IPS DF 6.9 (cell line): ENCODE data around the gene TNFSF13B.
"Not testable (repeated sequence)": the region's sequence is repeated elsewhere in the genome, so short reads cannot be mapped to it uniquely, and the experiment has no call there.

Experiments used
- DNase-seq: peaks from one replicate; pipeline ENCODE4 v3.0.0-alpha.2; 2013; ENCODE audit warnings: low read depth, low spot score
- H3K27ac ChIP-seq: one replicate; pipeline ENCODE4 v1.5.1; 2013; ENCODE audit warnings: low read length, control low read depth
- H3K27me3 ChIP-seq: 2 replicates; pipeline ENCODE4 v1.6.1; 2013; ENCODE audit warnings: mild to moderate bottlenecking, low read length; ENCODE audit not compliant: control insufficient read depth, insufficient read depth
- H3K36me3 ChIP-seq: 2 replicates; pipeline ENCODE4 v1.6.1; 2013; ENCODE audit warnings: low read length; ENCODE audit not compliant: control insufficient read depth, insufficient read depth
- H3K4me1 ChIP-seq: 2 replicates; pipeline ENCODE4 v1.6.1; 2013; ENCODE audit warnings: low read length; ENCODE audit not compliant: control insufficient read depth, insufficient read depth
- H3K4me3 ChIP-seq: 2 replicates; pipeline ENCODE4 v1.5.1; 2013; ENCODE audit warnings: mild to moderate bottlenecking, low read length
- H3K9me3 ChIP-seq: 2 replicates; pipeline ENCODE4 v1.6.1; 2013; ENCODE audit warnings: low read length, inconsistent platforms; ENCODE audit not compliant: control insufficient read depth, insufficient read depth
- WGBS: extraction: QIAGEN DNeasy Blood & Tissue Kit; methylation state at CpG from one replicate; pipeline ENCODE4 v1.1.7; 2013; ENCODE audit warnings: mixed read lengths, missing lambda C conversion rate; ENCODE audit not compliant: insufficient read length, insufficient coverage; 5-methylcytosine and 5-hydroxymethylcytosine counted together

TNFSF13B gene

DNA sequence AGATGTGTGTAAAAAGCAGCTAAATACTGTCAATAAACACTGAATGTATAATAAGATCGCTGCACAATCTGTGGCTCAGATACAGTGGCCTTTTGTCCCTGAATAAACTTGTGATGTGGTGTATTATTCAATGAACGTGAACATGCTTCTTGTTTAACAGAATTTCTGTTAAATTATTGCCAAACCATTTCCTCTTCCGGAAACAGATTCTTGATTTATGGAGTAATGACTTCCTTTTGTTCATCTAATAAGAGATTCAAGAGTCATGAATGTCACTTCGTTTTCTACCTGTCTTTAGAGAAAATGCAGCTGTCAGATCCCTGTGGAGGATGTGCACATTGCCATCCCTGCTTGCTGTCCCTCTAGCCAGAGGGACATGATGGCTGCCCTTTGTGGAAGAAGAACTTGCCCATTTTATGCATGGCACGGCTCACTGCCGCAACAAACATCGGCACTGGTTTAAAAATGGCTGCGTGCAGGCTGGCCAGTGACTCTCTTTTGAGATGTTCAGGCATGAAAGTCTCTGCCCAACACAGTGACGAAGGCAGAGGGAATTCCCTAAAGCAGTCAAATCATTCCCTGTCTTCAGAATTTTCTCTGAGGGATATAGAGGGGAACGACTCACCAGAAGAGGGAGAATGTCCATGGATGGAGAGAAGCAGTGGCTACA is 3.1 kb upstream of the TNFSF13B start:
- no peaks in the 10 kb centered on the region for H3K27me3 ChIP-seq
- no peak for DNase-seq
- no peak overlapping the region for H3K4me3 ChIP-seq
- H3K4me1 ChIP-seq, result peaks cover 1% of the 10 kb centered on the region; the same call in 1 of the 2 replicates
- WGBS, result no CpG with 5 or more reads among the region's 10 CpGs
- no peaks in the 10 kb centered on the region for H3K36me3 ChIP-seq
- no peaks in the 10 kb centered on the region for H3K9me3 ChIP-seq
- no peak overlapping the region for H3K27ac ChIP-seq

DNA sequence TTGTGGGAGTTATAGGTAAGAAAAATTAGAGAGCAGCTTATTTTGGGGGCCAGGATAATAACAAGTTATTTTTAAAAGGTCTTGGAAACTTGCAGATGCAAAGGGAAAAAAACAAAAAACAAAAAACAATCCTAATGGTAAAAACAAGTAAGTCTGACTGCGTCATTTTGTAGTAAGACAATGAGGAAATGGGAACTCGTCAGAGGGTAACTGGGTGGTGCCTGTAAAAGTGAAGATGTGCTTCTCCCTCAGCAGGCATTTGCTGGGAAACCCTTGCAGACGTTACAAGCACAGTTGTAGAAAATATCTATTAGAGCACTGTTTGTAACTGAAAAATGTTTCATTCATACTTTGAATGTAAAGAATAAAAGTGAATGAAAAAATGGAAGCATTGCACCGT is 2.2 kb upstream of the TNFSF13B start:
- WGBS, result no CpG with 5 or more reads among the region's 4 CpGs
- Histone ChIP-seq H3K4me3 (no peak overlapping the region), H3K27ac (no peak overlapping the region), H3K36me3 (no peaks in the 10 kb centered on the region), H3K4me1 (peaks cover 1% of the 10 kb centered on the region; the same call in 1 of the 2 replicates), H3K9me3 (no peaks in the 10 kb centered on the region), H3K27me3 (no peaks in the 10 kb centered on the region)
- no peak for DNase-seq

GRCh38 chr13:108267855-108268254 is 1.7 kb upstream of the TNFSF13B start:
- H3K4me3 ChIP-seq, result not testable (repeated sequence)

GRCh38 chr13:108268466-108269112 is 929 bp upstream of the TNFSF13B start:
- no CpG with 5 or more reads among the region's 4 CpGs for WGBS

More at GRCh38 chr13:108267855-108268254, 1.7 kb upstream of the TNFSF13B start:
- no CpG with 5 or more reads among the region's 3 CpGs for WGBS
- H3K27me3 ChIP-seq, H3K36me3 ChIP-seq, H3K27ac ChIP-seq, H3K9me3 ChIP-seq, DNase-seq, H3K4me1 ChIP-seq: not testable (repeated sequence)

DNA sequence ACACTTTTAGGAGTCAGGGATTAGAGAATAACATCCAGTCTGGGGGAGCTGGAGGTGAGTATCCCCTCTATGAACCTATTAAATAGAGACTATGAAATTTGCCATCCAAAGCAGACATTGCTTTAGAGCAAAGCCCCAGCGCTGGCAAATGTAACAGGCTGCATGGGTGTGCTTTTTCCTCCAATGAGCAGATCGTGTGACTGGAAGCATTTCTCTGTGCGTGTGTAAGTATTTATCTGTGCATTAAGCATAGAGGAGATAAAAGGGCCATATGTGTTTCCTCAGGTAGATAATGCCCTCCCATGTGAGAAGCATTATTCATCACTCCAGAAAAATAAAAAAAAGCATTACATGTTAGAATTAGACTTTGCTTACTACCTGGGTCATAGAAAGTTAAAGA is 924 bp downstream of the TNFSF13B start:
- Histone ChIP-seq H3K27me3 (no peaks in the 10 kb centered on the region), H3K27ac (no peak overlapping the region), H3K4me3 (no peak overlapping the region), H3K4me1 (peaks cover 1% of the 10 kb centered on the region; the same call in 1 of the 2 replicates), H3K9me3 (no peaks in the 10 kb centered on the region), H3K36me3 (no peaks in the 10 kb centered on the region)
- no peak for DNase-seq
- no CpG with 5 or more reads among the region's 3 CpGs for WGBS

More at GRCh38 chr13:108268466-108269112, 929 bp upstream of the TNFSF13B start:
- Histone ChIP-seq H3K9me3 (no peaks in the 10 kb centered on the region), H3K4me1 (peaks cover 1% of the 10 kb centered on the region; the same call in 1 of the 2 replicates), H3K27ac (no peak overlapping the region), H3K36me3 (no peaks in the 10 kb centered on the region), H3K4me3 (no peak overlapping the region), H3K27me3 (no peaks in the 10 kb centered on the region)
- no peak for DNase-seq

DNA sequence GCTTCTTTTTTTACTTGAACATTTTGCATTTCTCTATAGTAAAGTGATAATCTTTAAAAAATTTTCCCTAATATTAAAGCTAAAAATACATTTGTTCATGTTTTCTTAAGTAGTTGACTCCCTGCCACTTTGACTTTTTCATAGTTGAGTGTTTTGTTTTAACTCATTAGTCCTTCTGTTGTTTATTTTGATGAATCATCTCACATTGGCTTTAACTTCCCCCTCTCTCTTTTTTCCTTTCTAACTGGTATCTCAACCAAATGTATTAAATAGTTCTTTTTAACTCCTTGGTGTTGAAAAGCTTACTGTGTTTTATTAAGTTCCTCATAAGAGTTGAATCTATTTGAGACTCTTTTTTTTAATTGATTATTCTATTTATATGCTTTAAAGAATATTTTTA is 2.8 kb downstream of the TNFSF13B start:
- H3K27me3 ChIP-seq, result no peaks in the 10 kb centered on the region
- DNase-seq, result no peak
- H3K4me3 ChIP-seq, result no peak overlapping the region
- peaks cover 1% of the 10 kb centered on the region; the same call in 1 of the 2 replicates for H3K4me1 ChIP-seq
- no peaks in the 10 kb centered on the region for H3K9me3 ChIP-seq
- no peaks in the 10 kb centered on the region for H3K36me3 ChIP-seq
- no peak overlapping the region for H3K27ac ChIP-seq

GRCh38 chr13:108273429-108274118 is 4.1 kb downstream of the TNFSF13B start:
- WGBS, result no CpG with 5 or more reads among the region's 5 CpGs

DNA sequence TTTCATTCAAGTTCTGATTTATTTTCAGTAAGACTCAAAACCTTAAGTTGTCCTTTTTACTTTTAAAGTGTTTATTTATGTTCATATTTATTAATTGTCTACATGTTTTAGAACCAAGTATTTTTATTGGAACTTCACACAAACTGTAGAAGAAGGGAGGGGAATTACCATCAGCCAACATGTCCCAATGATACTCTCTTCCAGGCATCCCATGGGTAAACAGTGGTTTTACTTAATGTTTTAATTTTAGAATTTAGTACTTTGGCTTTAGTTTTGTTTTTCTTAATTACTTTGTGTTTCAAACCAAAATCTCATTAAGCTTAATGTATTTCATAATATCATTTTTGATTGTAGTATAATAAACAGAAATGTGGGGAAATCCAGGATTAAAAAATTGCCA is 5.2 kb downstream of the TNFSF13B start:
- peaks cover 5% of the 10 kb centered on the region for H3K4me1 ChIP-seq
- no peaks in the 10 kb centered on the region for H3K9me3 ChIP-seq
- H3K4me3 ChIP-seq, result no peak overlapping the region
- H3K27ac ChIP-seq, result no peak overlapping the region
- H3K27me3 ChIP-seq, result no peaks in the 10 kb centered on the region
- H3K36me3 ChIP-seq, result no peaks in the 10 kb centered on the region
- DNase-seq, result no peak

More at GRCh38 chr13:108273429-108274118, 4.1 kb downstream of the TNFSF13B start:
- Histone ChIP-seq H3K27me3 (no peaks in the 10 kb centered on the region), H3K4me3 (no peak overlapping the region), H3K36me3 (no peaks in the 10 kb centered on the region), H3K27ac (no peak overlapping the region), H3K9me3 (no peaks in the 10 kb centered on the region), H3K4me1 (peaks cover 1% of the 10 kb centered on the region; the same call in 1 of the 2 replicates)
- DNase-seq, result no peak

GRCh38 chr13:108276060-108276459 is 6.5 kb downstream of the TNFSF13B start:
- no peak for DNase-seq
- Histone ChIP-seq H3K4me3 (no peak overlapping the region), H3K4me1 (peaks cover 4% of the 10 kb centered on the region; the same call in 1 of the 2 replicates), H3K36me3 (no peaks in the 10 kb centered on the region), H3K27me3 (no peaks in the 10 kb centered on the region), H3K27ac (no peak overlapping the region), H3K9me3 (no peaks in the 10 kb centered on the region)
- no CpG with 5 or more reads among the region's 6 CpGs for WGBS

GRCh38 chr13:108278466-108278865 is 8.9 kb downstream of the TNFSF13B start:
- DNase-seq, result no peak
- Histone ChIP-seq H3K36me3 (no peaks in the 10 kb centered on the region), H3K4me3 (no peak overlapping the region), H3K9me3 (no peaks in the 10 kb centered on the region), H3K4me1 (peaks cover 4% of the 10 kb centered on the region; the same call in 1 of the 2 replicates), H3K27me3 (no peaks in the 10 kb centered on the region), H3K27ac (no peak overlapping the region)
- no CpG with 5 or more reads among the region's 1 CpG for whole genome bisulfite sequencing
